HCT116 (cell line): ENCODE measurements around the gene C2orf80.

ENCODE experiments used
- CTCF ChIP-seq, 3 experiments: fragments of 200-600 bp in 1 of 3; sonication (generic) in 1 of 3; IDR thresholded peaks in 2 of 3; conservative IDR thresholded peaks in 1 of 3; 2 replicates each; pipeline ENCODE4 v1.5.1; 2012 to 2017; ENCODE audit warnings: low read depth in 2 of 3, low read length in 2 of 3, antibody characterized with exemption in 1 of 3, borderline replicate concordance in 1 of 3, control low read depth in 1 of 3, mild to moderate bottlenecking in 1 of 3, mixed read lengths in 1 of 3, mixed run types in 1 of 3, moderate library complexity in 1 of 3; ENCODE audit not compliant: insufficient read depth in 1 of 3
- EGR1 ChIP-seq: IDR thresholded peaks from 2 replicates; pipeline ENCODE4 v1.6.1; 2012; ENCODE audit warnings: low read depth
- MAX ChIP-seq: IDR thresholded peaks from 2 replicates; pipeline ENCODE4 v1.6.1; 2012
- POLR2A ChIP-seq: IDR thresholded peaks from 2 replicates; pipeline ENCODE4 v1.7.0; 2011; ENCODE audit warnings: borderline replicate concordance; ENCODE audit not compliant: insufficient read depth, insufficient read length; ENCODE audit errors: extremely low read depth

- TF ChIP-seq MAX (no peak), POLR2A (no peak), CTCF (IDR thresholded peaks at IDR 0.05 in 2 of 3, conservative IDR thresholded peaks at IDR 0.05 in 1 of 3; ENCODE audit: borderline replicate concordance in 1 of 3, insufficient read depth in 1 of 3, low read depth in 2 of 3, low read length in 2 of 3) (no peak), EGR1 (no peak)
Observed at GRCh38 chr2:208228476-208228875, 38.6 kb upstream of the C2orf80 start.
